Activated CD8-positive, alpha-beta memory T cell treated with anti-CD3 and anti-CD28 coated beads for 24 hours (primary cell): Measurements from ENCODE around the gene GSG1L.
"Not testable (repeated sequence)": the region's sequence is repeated elsewhere in the genome, so short reads cannot be mapped to it uniquely, and the experiment has no call there.

Experiments
- DNase-seq: peaks from one replicate; pipeline ENCODE4 v3.0.0-alpha.2; 2020

Gene GSG1L

DNA sequence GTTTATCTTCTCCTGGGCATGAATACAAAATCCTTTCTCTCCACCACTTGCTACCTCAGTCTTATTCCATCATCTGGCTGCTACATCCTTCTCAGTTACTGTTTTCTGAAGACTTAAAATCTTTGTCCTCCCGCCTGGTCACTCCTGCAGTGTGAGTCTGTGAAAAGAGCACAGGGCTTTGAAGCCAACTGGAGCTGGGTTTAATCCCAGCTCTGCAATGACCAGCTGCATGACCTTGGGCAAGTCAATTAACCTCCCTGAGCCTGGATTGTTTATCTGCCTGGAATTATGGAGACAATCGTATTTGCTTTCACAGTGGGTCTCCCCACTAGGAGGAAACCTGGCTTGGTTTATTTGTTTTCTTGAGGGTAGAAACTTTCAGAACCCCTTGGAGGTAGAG, 183.2 kb downstream of the GSG1L start:
- DNase-seq, result no peak

- no peak for DNase-seq
Observed at GRCh38 chr16:27879601-27880247, 183.8 kb downstream of the GSG1L start.

DNA sequence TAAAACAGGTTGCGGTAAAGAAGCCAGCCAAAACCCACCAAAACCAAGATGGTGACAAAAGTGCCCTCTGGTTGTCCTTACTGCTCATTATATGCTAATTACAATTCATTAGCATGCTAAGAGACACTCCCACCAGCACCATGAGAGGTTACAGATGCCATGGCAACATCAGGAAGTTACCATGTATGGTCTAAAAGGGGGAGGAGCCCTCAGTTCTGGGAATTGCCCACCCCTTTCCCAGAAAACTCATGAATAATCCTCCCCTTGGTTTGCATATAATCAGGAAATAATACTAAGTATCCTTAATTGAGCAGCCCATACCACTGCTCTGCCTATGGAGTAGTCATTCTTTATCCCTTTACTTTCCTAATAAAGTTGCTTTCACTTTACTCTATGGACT, 190.9 kb downstream of the GSG1L start:
- DNase-seq, result not testable (repeated sequence)

- DNase-seq, result no peak
Observed at GRCh38 chr16:27870116-27870798, 193.3 kb downstream of the GSG1L start.

DNA sequence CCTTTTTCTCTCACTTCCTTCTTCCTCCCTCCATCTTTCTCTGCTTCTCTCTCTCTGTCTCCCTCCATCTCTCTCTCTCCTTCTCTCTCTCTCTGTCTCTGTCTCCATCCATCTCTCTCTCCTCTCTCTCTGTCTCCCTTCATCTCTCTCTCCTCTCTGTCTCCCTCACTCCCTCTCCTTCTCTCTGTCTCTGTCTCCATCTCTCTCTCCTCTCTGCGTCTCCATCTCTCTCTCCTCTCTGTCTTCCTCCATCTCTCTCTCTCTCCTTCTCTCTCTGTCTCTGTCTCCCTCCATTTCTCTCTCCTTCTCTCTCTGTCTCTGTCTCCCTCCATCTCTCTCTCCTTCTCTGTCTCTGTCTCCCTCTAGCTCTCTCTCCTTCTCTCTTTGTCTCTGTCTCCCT, 194.1 kb downstream of the GSG1L start:
- no peak for DNase-seq

GRCh38 chr16:27868180-27868579, 195.3 kb downstream of the GSG1L start:
- no peak for DNase-seq

DNA sequence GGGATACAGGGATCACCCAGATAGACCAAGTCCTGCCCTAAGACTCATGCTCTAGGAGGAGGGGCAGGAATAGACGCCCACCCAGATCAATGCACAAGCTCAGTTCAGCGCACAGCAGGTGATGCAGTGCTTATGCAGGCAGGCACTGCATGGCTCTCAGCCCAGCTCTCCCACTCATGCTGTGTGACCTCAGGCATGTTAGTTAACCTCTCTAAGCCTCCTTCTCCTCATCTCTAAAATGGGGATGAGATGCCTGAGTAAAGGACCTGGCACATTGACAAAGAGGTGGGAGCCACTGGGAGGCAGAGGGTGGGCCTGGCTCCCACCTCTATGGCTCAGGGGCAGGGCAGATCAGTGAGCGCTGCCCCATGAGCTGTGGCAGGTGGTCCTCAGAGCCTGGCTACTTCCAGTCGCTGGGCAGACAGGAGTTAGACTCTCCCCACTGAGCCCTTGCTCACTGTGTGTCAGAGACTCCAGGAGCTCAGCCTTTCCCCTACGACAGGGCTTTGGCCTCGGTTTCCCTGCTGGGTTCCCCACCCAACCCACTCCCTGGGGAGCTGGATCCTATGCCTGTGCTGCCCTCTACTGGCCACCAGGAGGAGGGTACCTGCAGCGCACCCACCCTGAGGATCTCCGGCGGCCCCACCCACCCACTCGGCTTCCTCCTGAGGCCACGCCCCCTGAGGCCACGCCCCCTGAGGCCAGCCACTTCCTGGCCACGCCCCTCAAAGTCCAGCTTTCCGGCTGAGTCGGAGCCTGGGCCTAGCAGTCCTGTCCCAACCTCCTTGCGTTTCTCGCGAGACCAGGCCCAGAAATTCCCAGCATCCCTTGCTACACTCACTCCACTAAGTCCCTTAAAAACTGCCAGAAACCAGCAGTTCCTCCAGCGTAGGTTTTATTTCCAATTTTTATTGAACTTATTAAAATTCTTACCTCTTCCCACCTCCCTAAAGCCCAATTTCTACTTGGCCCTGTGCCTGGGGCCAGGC, 196.1 kb downstream of the GSG1L start:
- peak; percentile 66 for DNase-seq

DNA sequence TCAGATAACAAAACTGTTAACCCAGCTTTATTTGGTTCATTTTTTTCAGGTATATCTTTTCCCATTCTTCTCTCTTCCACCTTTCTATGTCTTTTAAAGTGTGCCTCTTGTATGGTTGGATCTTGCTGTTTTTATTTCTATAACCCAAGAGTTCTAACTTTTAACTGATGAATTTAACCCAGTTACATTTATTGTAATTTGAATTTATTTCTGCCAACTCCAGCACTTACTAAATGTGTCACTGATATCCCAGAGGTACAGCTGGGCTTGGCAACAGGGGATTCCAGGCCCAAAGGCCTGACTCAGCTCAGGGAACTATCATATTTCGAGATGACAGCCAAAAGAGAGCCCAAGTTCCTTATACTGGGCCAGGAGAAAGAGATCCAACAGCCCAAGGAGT, 200.1 kb downstream of the GSG1L start:
- no peak for DNase-seq

- no peak for DNase-seq
Observed at GRCh38 chr16:27862953-27863352, 200.6 kb downstream of the GSG1L start.

GRCh38 chr16:27860091-27860490, 203.4 kb downstream of the GSG1L start:
- DNase-seq, result no peak

DNA sequence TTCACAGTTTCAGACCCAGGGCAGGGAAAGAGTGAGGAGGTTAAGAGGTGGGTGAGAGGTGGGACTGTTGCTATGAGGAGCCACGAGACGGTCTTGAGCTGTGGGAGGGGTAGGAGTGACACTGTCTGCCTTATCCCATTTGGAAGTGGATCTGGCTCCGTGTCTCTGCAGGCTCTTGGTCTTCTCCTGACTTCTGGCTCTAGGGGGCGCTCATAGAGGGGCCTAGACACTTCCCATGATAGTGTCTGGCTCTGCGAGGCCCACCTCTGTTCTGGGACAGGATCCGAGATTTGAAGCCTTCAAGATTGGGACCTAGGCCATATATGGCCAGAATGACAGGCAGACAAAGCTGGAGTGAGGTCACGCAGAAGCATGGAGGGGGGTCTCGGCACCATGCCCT, 204.5 kb downstream of the GSG1L start:
- no peak for DNase-seq

GRCh38 chr16:27853651-27854050, 209.9 kb downstream of the GSG1L start:
- peak; percentile 37 for DNase-seq

GRCh38 chr16:27853101-27853500, 210.4 kb downstream of the GSG1L start:
- DNase-seq, result peak; percentile 17

- DNase-seq, result peak; percentile 13
Observed at GRCh38 chr16:27852681-27853080, 210.8 kb downstream of the GSG1L start.

DNA sequence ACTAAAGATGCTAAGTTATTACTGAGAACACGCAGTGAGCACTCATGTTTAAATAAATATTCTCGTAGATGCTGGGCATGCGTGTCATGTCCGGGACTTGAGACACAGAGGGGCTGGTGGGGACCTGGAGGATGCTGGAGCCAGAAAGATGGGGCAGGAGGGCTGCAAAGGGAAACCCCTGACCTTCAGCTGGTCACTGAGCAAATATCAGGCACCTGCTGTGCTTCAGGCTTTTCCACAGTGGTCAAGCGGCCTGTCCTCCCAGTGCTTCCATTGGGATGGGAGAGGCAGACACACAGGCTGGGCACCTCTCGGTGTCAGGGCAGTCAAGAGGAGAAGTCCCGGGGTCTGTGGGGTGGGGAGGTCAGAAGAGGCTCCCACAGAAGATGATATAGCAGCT, 211.4 kb downstream of the GSG1L start:
- DNase-seq, result peak; percentile 33

DNA sequence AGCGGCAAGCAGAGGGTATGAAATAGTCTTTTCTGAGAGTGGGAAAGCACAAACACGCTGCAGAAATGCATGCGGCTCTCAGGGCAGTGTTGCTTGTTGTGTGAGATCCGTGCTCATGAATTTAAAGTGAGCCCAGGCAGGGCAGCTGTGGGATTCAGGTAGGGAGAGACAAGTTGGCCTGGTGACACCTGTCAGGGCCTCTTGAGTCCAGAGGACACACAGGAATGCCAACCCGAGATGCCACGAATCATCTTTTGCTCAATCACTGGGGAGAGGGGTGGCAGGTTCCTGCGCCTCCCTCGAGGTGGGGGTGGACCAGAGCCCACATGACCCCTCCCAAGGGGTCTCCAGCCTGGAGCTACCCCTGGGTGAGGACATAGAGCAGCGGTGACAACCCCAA, 211.9 kb downstream of the GSG1L start:
- peak; percentile 33 for DNase-seq

DNA sequence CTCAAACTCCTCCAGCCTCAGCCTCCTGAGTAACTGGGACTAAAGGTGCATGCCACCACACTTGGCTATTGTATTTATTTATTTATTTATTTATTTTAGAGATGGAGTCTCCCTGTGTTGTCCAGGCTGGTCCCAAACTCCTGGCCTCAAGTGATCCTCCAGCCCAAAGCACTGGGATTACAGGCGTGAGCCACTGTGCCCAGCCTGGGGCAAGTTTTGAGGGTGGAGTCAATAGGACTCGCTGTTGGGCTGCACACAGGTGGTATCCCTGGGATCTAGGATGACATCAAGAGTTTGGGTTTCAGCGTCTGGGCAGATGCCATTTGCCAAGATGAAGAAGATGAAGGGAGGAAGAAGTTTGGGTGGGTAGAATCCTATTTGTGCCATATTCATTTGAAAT, 213.9 kb downstream of the GSG1L start:
- peak; percentile 28 for DNase-seq

- peak; percentile 4 for DNase-seq
Observed at GRCh38 chr16:27847030-27847550, 216.4 kb downstream of the GSG1L start.

DNA sequence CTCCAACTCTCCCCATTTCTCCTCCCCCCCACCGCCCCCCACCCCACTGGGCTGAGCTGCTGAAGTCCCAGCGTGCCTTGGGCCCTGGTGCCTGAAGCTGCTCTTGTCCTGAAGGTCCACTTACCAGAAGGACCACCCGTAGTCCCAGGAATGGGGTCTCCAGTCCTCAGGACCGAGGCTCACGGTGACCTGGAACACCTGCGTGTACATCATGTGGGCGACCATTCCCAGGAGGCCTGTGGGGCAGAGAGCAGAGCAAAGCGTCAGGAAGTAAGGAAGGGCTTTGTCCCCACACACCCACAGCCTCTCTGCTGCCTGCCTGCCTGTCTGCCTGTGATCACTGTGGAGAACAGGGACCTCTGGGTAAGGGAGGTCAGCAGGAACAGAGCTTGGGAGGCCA, 218.7 kb downstream of the GSG1L start:
- no peak for DNase-seq

DNA sequence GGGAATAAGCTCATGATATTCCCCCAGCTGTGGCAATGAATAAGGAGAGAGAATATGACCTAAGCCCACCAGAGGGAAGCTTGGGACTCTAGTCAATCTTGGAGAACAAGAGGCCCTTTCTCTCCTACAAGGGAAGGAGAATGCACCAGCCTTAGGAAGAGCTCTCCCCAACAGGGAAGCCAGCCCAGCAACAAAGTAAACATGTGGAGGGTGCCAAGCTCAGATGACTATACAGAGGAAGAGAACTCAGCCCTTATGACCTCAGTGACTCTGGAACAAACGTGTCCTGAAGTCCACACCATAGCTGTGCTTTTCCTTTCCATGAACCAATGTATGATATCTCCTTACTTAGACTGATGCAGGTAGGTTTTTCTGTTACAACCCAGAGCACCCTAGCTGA, 219.7 kb downstream of the GSG1L start:
- DNase-seq, result no peak

DNA sequence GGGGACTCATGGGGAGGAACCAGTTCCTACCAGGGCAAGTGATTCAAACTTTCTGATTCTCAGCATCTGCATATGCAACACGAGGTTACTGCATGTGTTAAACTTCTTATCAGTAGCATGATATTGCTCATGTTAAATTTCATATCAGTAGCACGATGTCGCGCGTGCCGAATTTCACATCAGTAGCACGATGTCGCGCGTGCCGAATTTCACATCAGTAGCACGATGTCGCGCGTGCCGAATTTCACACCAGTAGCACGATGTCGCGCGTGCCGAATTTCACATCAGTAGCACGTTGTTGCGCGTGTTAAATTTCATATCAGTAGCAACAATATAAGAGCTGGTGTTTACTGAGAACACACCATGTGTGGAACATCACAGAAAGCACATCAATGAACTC, 221.6 kb downstream of the GSG1L start:
- DNase-seq, result no peak

GRCh38 chr16:27841061-27841801, 222.3 kb downstream of the GSG1L start:
- DNase-seq, result no peak
